ENCODE results near the gene DTX3.

The DTX3 gene

GRCh38 chr12:57623385-57623784, 18.8 kb downstream of the DTX3 start:
- Histone ChIP-seq H3K4me3 (ENCODE audit: low read depth in 1 of 5, low read length in 5 of 5) (no peak overlapping the region), H3K27me3 (ENCODE audit: control insufficient read depth in 5 of 5, insufficient read depth in 4 of 5, low read length in 5 of 5) (peaks cover 64 to 87% (median 85%) of the 10 kb centered on the region in 5 donors), H3K27ac (ENCODE audit: low read depth, low read length) (no peak overlapping the region), H3K36me3 (ENCODE audit: control insufficient read depth in 5 of 5, insufficient read depth in 5 of 5, low read length in 5 of 5) (no peaks in the 10 kb centered on the region), H3K9me3 (ENCODE audit: control insufficient read depth in 5 of 5, low read length in 5 of 5) (no peaks in the 10 kb centered on the region), H3K4me1 (ENCODE audit: control insufficient read depth in 5 of 5, insufficient read depth in 5 of 5, low read length in 5 of 5) (peaks cover 2 to 32% (median 24%) of the 10 kb centered on the region in 5 donors), H3K9ac (ENCODE audit: low read length in 5 of 5) (no peak overlapping the region)

DNA sequence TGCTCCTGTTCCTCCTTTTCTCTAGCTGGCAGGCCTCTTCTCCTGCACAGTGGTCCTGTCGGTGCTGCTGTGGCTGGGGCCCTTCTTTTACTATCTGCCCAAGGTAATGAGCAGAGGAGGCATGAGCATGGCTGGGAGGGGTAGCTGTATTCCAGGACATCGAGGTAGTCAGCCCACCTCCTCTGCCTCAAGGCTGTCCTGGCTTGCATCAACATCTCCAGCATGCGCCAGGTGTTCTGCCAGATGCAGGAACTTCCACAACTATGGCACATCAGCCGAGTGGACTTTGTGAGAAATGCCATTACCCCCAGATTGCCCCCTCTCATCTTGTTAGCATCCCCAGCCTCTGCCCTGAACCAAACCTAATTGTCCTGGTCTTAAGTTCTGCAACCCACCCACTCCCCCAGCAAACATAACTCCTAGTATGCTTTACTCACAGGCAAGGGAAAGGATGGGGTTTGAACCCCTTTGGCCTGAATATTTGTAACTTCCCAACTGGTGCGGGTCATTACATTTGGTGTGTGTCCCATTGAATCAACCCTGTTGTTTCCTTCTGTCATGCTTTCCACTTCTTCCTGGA, 19.3 kb downstream of the DTX3 start:
- Histone ChIP-seq H3K4me3 (ENCODE audit: low read depth in 1 of 5, low read length in 5 of 5) (no peak overlapping the region), H3K9ac (ENCODE audit: low read length in 5 of 5) (no peak overlapping the region), H3K4me1 (ENCODE audit: control insufficient read depth in 5 of 5, insufficient read depth in 5 of 5, low read length in 5 of 5) (peaks cover 2 to 32% (median 24%) of the 10 kb centered on the region in 5 donors), H3K27ac (ENCODE audit: low read depth, low read length) (no peak overlapping the region), H3K36me3 (ENCODE audit: control insufficient read depth in 5 of 5, insufficient read depth in 5 of 5, low read length in 5 of 5) (no peaks in the 10 kb centered on the region), H3K27me3 (ENCODE audit: control insufficient read depth in 5 of 5, insufficient read depth in 4 of 5, low read length in 5 of 5) (peaks cover 66 to 92% (median 90%) of the 10 kb centered on the region in 5 donors), H3K9me3 (ENCODE audit: control insufficient read depth in 5 of 5, low read length in 5 of 5) (no peaks in the 10 kb centered on the region)

DNA sequence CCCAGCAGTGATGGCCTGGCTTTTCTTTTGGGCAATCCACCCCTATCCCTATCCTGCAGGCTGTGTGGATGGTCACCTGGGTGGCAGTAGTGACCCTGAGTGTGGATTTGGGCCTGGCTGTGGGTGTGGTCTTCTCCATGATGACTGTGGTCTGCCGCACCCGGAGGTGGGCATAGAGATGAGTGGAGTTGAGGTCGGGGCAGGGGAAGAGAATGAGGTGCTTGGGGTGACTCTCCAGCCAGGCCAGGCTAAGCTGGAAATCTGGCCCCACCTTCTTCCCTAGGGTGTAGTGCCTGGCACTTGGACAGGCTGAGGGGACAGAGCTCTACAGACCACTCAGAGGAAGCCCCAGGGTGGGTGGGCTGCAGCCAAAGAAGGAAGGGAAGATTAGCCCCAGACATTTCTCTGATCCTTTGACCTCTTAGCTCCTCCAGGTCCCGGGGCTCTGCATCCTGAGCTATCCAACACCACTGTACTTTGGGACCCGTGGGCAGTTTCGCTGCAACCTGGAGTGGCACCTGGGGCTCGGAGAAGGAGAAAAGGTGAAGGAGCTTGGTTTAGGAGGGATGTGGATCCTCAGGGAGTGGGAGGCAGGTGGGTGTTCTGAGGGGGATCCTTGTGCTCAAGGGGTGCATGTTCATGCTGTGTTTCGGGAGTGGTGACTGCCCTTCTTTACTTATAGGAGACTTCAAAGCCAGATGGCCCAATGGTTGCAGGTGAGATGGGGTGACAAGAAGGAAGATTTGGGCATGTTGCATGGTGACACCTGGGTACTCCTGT, 20.0 kb downstream of the DTX3 start:
- no peak overlapping the region for H3K27ac ChIP-seq (ENCODE audit: low read depth, low read length)
- no peak overlapping the region for H3K9ac ChIP-seq (ENCODE audit: low read length in 5 of 5)
- H3K4me1 ChIP-seq (ENCODE audit: control insufficient read depth in 5 of 5, insufficient read depth in 5 of 5, low read length in 5 of 5) = peaks cover 2 to 26% (median 17%) of the 10 kb centered on the region in 5 donors
- no peaks in the 10 kb centered on the region for H3K9me3 ChIP-seq (ENCODE audit: control insufficient read depth in 5 of 5, low read length in 5 of 5)
- H3K27me3 ChIP-seq (ENCODE audit: control insufficient read depth in 5 of 5, insufficient read depth in 4 of 5, low read length in 5 of 5) = peaks cover 61 to 87% (median 87%) of the 10 kb centered on the region in 5 donors
- H3K36me3 ChIP-seq (ENCODE audit: control insufficient read depth in 5 of 5, insufficient read depth in 5 of 5, low read length in 5 of 5) = no peaks in the 10 kb centered on the region
- H3K4me3 ChIP-seq (ENCODE audit: low read depth in 1 of 5, low read length in 5 of 5) = no peak overlapping the region

GRCh38 chr12:57625261-57626032, 20.8 kb downstream of the DTX3 start:
- H3K9me3 ChIP-seq (ENCODE audit: control insufficient read depth in 5 of 5, low read length in 5 of 5) = no peaks in the 10 kb centered on the region
- H3K27me3 ChIP-seq (ENCODE audit: control insufficient read depth in 5 of 5, insufficient read depth in 4 of 5, low read length in 5 of 5) = peaks cover 53 to 84% (median 82%) of the 10 kb centered on the region in 5 donors
- H3K27ac ChIP-seq (ENCODE audit: low read depth, low read length) = no peak overlapping the region
- no peaks in the 10 kb centered on the region for H3K36me3 ChIP-seq (ENCODE audit: control insufficient read depth in 5 of 5, insufficient read depth in 5 of 5, low read length in 5 of 5)
- no peak overlapping the region for H3K9ac ChIP-seq (ENCODE audit: low read length in 5 of 5)
- peaks cover 2 to 24% (median 14%) of the 10 kb centered on the region in 5 donors for H3K4me1 ChIP-seq (ENCODE audit: control insufficient read depth in 5 of 5, insufficient read depth in 5 of 5, low read length in 5 of 5)
- H3K4me3 ChIP-seq (ENCODE audit: low read depth in 1 of 5, low read length in 5 of 5) = no peak overlapping the region

- Histone ChIP-seq H3K27me3 (ENCODE audit: control insufficient read depth in 5 of 5, insufficient read depth in 4 of 5, low read length in 5 of 5) (peaks cover 46 to 84% (median 82%) of the 10 kb centered on the region in 5 donors), H3K36me3 (ENCODE audit: control insufficient read depth in 5 of 5, insufficient read depth in 5 of 5, low read length in 5 of 5) (no peaks in the 10 kb centered on the region), H3K4me1 (ENCODE audit: control insufficient read depth in 5 of 5, insufficient read depth in 5 of 5, low read length in 5 of 5) (peaks cover under 1 to 16% (median 7%) of the 10 kb centered on the region in 5 donors), H3K9ac (ENCODE audit: low read length in 5 of 5) (no peak overlapping the region), H3K9me3 (ENCODE audit: control insufficient read depth in 5 of 5, low read length in 5 of 5) (no peaks in the 10 kb centered on the region), H3K4me3 (ENCODE audit: low read depth in 1 of 5, low read length in 5 of 5) (no peak overlapping the region), H3K27ac (ENCODE audit: low read depth, low read length) (no peak overlapping the region)
These were observed 21.7 kb downstream of the DTX3 start for GRCh38 chr12:57626111-57626920.

DNA sequence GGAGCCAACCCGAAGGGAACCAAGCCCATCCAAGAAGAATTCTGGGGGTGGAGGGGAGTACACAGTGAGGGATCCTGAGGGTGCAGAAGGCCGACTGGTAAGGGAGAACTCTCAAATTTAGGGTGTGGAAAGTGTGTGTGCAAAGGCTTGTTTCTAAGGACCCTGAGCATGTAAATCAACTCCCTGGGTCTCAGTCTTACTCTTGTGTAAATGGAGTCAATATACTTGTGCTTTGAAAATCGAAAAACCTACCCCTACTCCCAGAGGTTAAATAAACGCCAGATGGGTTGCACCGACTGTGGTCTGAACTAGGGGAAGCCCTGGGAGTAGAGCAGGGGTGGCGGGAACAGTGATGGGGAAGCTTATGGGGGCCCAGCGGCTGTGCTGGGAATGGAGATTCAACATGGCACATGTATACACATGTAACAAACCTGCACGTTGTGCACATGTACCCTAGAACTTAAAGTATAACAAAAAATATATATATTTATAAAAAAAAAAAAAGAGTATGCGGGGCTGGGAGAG, 22.4 kb downstream of the DTX3 start:
- no peaks in the 10 kb centered on the region for H3K9me3 ChIP-seq (ENCODE audit: control insufficient read depth in 5 of 5, low read length in 5 of 5)
- H3K27ac ChIP-seq (ENCODE audit: low read depth, low read length) = no peak overlapping the region
- H3K27me3 ChIP-seq (ENCODE audit: control insufficient read depth in 5 of 5, insufficient read depth in 4 of 5, low read length in 5 of 5) = peaks cover 50 to 86% (median 82%) of the 10 kb centered on the region in 5 donors
- peaks cover 0 to 13% (median 4%) of the 10 kb centered on the region in 5 donors for H3K4me1 ChIP-seq (ENCODE audit: control insufficient read depth in 5 of 5, insufficient read depth in 5 of 5, low read length in 5 of 5)
- no peaks in the 10 kb centered on the region for H3K36me3 ChIP-seq (ENCODE audit: control insufficient read depth in 5 of 5, insufficient read depth in 5 of 5, low read length in 5 of 5)
- H3K9ac ChIP-seq (ENCODE audit: low read length in 5 of 5) = no peak overlapping the region
- no peak overlapping the region for H3K4me3 ChIP-seq (ENCODE audit: low read depth in 1 of 5, low read length in 5 of 5)

DNA sequence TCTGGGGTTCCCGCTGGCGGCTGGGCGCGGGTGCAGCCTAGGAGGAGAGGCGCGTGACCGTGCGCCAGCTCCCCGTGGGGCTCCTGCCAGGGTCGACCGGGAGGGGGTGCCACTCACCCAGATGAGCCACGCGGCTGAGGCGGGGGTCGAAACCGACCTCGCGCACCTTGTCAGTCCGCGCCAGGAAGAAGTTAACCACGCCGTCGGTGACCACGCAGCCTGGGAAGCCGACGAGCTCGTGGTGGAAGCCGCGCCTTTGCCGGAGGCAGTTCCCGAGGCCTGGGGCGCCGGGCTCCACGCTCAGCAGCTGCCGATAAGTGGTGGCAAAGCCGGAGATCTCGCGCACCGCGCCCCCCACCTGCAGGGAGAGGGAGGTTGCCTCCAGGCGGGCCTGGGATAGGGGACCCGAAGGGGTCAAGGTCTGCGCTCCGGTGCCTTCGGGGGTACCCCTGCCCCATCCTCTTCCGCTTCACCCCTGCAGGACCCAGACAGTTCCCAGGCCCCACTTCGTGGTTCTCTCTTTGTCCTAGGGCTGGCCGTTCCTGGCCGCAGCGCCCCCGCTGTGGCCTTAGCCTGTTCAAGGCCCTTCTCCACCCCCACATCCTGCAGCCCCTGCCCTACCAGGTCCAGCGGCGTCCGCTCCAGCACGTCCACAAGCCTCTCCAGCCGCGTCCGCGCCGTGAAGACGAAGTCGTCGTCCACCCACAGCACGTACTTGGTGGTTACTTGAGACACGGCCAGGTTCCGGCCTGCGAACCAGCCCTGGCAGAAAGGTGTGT, 23.1 kb downstream of the DTX3 start:
- Histone ChIP-seq H3K9me3 (ENCODE audit: control insufficient read depth in 5 of 5, low read length in 5 of 5) (no peaks in the 10 kb centered on the region), H3K36me3 (ENCODE audit: control insufficient read depth in 5 of 5, insufficient read depth in 5 of 5, low read length in 5 of 5) (no peaks in the 10 kb centered on the region), H3K4me1 (ENCODE audit: control insufficient read depth in 5 of 5, insufficient read depth in 5 of 5, low read length in 5 of 5) (peaks cover 0 to 19% (median 10%) of the 10 kb centered on the region in 5 donors), H3K4me3 (ENCODE audit: low read depth in 1 of 5, low read length in 5 of 5) (peak overlapping the region in 1 of 5 donors; percentile 27), H3K27ac (ENCODE audit: low read depth, low read length) (no peak overlapping the region), H3K9ac (ENCODE audit: low read length in 5 of 5) (no peak overlapping the region), H3K27me3 (ENCODE audit: control insufficient read depth in 5 of 5, insufficient read depth in 4 of 5, low read length in 5 of 5) (peaks cover 52 to 83% (median 79%) of the 10 kb centered on the region in 5 donors)

GRCh38 chr12:57628280-57629191, 23.9 kb downstream of the DTX3 start:
- Histone ChIP-seq H3K36me3 (ENCODE audit: control insufficient read depth in 5 of 5, insufficient read depth in 5 of 5, low read length in 5 of 5) (no peaks in the 10 kb centered on the region), H3K27me3 (ENCODE audit: control insufficient read depth in 5 of 5, insufficient read depth in 4 of 5, low read length in 5 of 5) (peaks cover 49 to 75% (median 73%) of the 10 kb centered on the region in 5 donors), H3K27ac (ENCODE audit: low read depth, low read length) (no peak overlapping the region), H3K9ac (ENCODE audit: low read length in 5 of 5) (no peak overlapping the region), H3K4me1 (ENCODE audit: control insufficient read depth in 5 of 5, insufficient read depth in 5 of 5, low read length in 5 of 5) (peaks cover 0 to 26% (median 15%) of the 10 kb centered on the region in 5 donors), H3K9me3 (ENCODE audit: control insufficient read depth in 5 of 5, low read length in 5 of 5) (no peaks in the 10 kb centered on the region), H3K4me3 (ENCODE audit: low read depth in 1 of 5, low read length in 5 of 5) (no peak overlapping the region)
